T-helper 9 cell (primary cell): Measurements from ENCODE around the gene TPP2.

Experiments
- DNase-seq: peaks from one replicate; pipeline ENCODE4 v3.0.0-alpha.2; 2020

Gene TPP2

GRCh38 chr13:102658660-102659059 lies 61.9 kb downstream of the TPP2 start:
- DNase-seq: no peak

GRCh38 chr13:102659168-102659713 lies 62.5 kb downstream of the TPP2 start:
- no peak for DNase-seq

- DNase-seq: no peak
These were observed 70.2 kb downstream of the TPP2 start for GRCh38 chr13:102667023-102667422.

GRCh38 chr13:102667911-102668310 lies 71.1 kb downstream of the TPP2 start:
- DNase-seq: no peak

GRCh38 chr13:102670130-102670529 lies 73.3 kb downstream of the TPP2 start:
- DNase-seq: no peak

GRCh38 chr13:102675115-102675514 lies 78.3 kb downstream of the TPP2 start:
- no peak for DNase-seq

- DNase-seq: no peak
These were observed 80.3 kb downstream of the TPP2 start for GRCh38 chr13:102677122-102677521.

GRCh38 chr13:102678339-102679107 lies 81.7 kb downstream of the TPP2 start:
- DNase-seq: no peak

- DNase-seq: no peak
These were observed 82.8 kb downstream of the TPP2 start for GRCh38 chr13:102679449-102680132.

GRCh38 chr13:102680133-102680717 lies 83.4 kb downstream of the TPP2 start:
- DNase-seq: no peak

GRCh38 chr13:102680842-102681740 lies 84.3 kb downstream of the TPP2 start:
- DNase-seq: no peak

GRCh38 chr13:102682211-102682610 lies 85.4 kb downstream of the TPP2 start:
- no peak for DNase-seq

GRCh38 chr13:102682727-102683126 lies 85.9 kb downstream of the TPP2 start:
- no peak for DNase-seq

- DNase-seq: no peak
These were observed 86.9 kb downstream of the TPP2 start for GRCh38 chr13:102683637-102684036.

GRCh38 chr13:102686024-102686423 lies 89.2 kb downstream of the TPP2 start:
- no peak for DNase-seq

- no peak for DNase-seq
These were observed 90.7 kb downstream of the TPP2 start for GRCh38 chr13:102687520-102687919.

- DNase-seq: no peak
These were observed 91.7 kb downstream of the TPP2 start for GRCh38 chr13:102688306-102688973.

- no peak for DNase-seq
These were observed 94.1 kb downstream of the TPP2 start for GRCh38 chr13:102690883-102691282.

- no peak for DNase-seq
These were observed 95.7 kb downstream of the TPP2 start for GRCh38 chr13:102692491-102692826.

GRCh38 chr13:102693250-102693649 lies 96.5 kb downstream of the TPP2 start:
- no peak for DNase-seq

GRCh38 chr13:102693776-102694175 lies 97.0 kb downstream of the TPP2 start:
- DNase-seq: no peak

- DNase-seq: no peak
These were observed 98.2 kb downstream of the TPP2 start, which contains the start of gene METTL21C for GRCh38 chr13:102694937-102695336. TSS of gene METTL21C (minus strand) at chr13:102695044. CDS start at chr13:102694498, 546 bp downstream.
